SU-DHL-6 (cell line): ENCODE measurements around the gene TMEM218.

ENCODE experiments used
- CTCF ChIP-seq: fragments of 200-600 bp; sonication (generic); IDR thresholded peaks from one replicate; pipeline ENCODE4 v1.5.1; 2017; ENCODE audit warnings: antibody characterized with exemption, mild to moderate bottlenecking, low read length, moderate library complexity; ENCODE audit not compliant: insufficient read depth, poor library complexity, severe bottlenecking
- EZH2phosphoT487 ChIP-seq: fragments of 200-600 bp; sonication (generic), shearing (Covaris generic); conservative IDR thresholded peaks from 2 replicates; pipeline ENCODE4 v1.6.1; 2018; ENCODE audit warnings: mild to moderate bottlenecking, antibody characterized with exemption, low read length, moderate library complexity, mixed read lengths

GRCh38 chr11:125052047-125052446, 59.4 kb downstream of the TMEM218 start:
- TF ChIP-seq CTCF (no peak), EZH2phosphoT487 (no peak)
